ENCODE data around the gene KRTAP10-3.
"Not testable (repeated sequence)": the region's sequence is repeated elsewhere in the genome, so short reads cannot be mapped to it uniquely, and the experiment has no call there.

Gene KRTAP10-3

DNA sequence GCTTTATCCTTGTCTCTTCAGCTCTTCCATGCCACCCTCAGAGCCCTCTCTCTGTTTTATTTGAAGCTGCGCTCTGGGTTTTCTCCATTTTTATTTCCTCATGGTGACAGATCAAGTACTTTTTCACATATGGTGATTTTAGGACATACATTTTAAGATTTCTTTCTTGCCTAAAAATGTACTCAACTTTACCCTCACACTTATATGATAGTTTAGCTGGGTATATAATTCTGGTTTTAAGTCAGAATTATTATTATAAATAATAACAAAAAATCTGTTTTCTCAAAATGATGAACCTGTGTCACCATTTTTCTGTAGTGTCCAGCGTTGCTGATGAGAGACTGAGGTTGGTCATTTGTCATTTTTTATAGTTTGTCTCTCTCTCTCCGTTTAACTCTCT, 22.6 kb upstream of the KRTAP10-3 start:
- H3K4me1 Mint-ChIP-seq (ENCODE audit: low read depth) = no peaks in the 10 kb centered on the region
- intact Hi-C loops (cut with micrococcal nuclease) = no loop called here
- H3K27ac Mint-ChIP-seq = no peak overlapping the region
- H3K36me3 Mint-ChIP-seq (ENCODE audit: low read depth) = no peaks in the 10 kb centered on the region
- peaks cover 53% of the 10 kb centered on the region for H3K9me3 Mint-ChIP-seq
- no peak overlapping the region for H3K4me3 Mint-ChIP-seq
- peaks cover 41% of the 10 kb centered on the region for H3K27me3 Mint-ChIP-seq

DNA sequence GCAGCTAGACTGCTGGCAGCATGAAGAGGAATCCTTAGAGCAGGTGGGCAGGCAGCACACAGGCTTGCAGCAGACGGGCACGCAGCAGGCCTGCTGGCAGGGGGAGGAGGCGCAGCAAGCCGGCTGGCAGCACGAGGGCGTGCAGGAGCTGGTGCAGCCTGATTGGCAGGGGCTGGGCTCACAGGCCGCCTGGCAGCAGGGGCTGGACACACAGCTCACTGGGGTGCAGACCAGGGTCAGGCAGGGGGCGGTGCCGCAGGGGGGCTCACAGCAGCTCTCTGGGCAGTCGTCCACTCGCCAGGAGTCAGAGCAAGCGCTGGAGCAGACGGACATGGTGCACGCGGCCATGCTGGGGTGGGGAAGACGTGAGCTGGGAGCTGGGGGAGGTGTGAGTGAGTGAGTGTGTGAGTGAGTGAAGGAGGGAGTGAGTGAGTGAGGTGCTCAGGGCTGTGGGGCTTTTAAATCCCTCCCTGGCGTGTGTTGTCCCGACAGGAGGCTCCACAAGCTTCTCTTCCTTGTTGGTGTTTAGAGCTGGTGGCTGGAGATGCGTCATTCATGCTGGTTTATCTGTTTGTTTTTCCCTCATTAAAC, 21.7 kb upstream of the KRTAP10-3 start, which contains the start of gene KRTAP10-5:
Gene KRTAP10-5 (minus strand): TSS at position 374 of the 591 bp plus-strand sequence. CDS start 26 bp downstream, at position 348.
- peaks cover 46% of the 10 kb centered on the region for H3K9me3 Mint-ChIP-seq
- H3K36me3 Mint-ChIP-seq (ENCODE audit: low read depth); intact Hi-C loops (cut with micrococcal nuclease); H3K4me3 Mint-ChIP-seq; H3K27ac Mint-ChIP-seq; H3K4me1 Mint-ChIP-seq (ENCODE audit: low read depth): not testable (repeated sequence)
- peaks cover 38% of the 10 kb centered on the region for H3K27me3 Mint-ChIP-seq

DNA sequence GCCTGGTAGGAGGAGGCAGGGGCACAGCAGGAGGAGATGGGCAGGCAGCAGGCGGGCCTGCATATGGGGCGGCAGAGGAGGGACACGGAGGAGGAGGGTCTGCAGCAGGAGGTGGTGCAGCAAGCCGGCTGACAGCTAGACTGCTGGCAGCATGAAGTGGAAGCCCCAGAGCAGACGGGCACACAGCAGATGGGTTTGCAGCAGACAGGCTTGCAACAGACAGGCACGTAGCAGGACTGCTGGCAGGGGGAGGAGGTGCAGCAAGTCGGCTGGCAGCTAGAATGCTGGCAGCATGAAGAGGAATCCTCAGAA, 21.2 kb upstream of the KRTAP10-3 start:
- H3K9me3 Mint-ChIP-seq = peaks cover 45% of the 10 kb centered on the region
- no peak overlapping the region for H3K4me3 Mint-ChIP-seq
- H3K4me1 Mint-ChIP-seq (ENCODE audit: low read depth) = no peaks in the 10 kb centered on the region
- no peak overlapping the region for H3K27ac Mint-ChIP-seq
- H3K36me3 Mint-ChIP-seq (ENCODE audit: low read depth) = no peaks in the 10 kb centered on the region
- peaks cover 37% of the 10 kb centered on the region for H3K27me3 Mint-ChIP-seq
- intact Hi-C loops (cut with micrococcal nuclease) = no loop called here

DNA sequence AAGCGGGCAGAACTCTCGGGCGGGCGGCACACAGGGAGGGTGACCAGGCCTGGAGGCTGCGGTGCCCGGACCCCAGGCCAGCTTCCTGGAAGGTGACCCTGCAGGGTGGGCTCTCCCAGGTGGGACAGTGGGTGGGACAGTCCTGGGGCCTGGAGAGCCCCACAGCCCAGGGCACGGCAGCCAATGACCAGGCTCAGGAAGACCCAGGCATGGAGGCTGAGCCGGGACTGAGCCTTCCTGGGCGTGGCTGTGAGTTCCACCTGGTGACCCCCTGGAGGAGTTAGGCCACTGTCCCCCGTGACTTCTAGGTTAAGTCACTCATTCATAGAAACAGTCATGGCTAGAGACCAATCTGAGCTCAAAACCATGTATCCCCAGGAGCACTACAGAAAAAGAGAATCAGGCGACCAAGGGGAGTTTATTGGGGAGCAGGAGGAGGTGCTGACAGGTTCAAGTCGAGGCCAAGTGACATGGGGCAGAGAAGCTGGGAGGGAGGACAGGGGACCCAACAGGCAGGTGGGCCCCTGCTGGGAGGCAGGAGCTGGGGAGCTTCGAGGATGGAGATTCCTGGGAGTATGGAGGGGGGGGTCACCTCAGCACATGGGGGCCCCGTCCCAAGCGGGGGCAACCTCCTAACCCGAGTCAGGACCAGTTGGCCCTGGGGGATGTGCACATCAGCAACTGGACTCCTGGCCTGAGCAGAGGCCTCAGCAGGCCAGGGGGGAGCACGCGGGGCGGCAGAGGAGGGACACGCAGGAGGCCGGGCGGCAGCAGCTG, 20.6 kb upstream of the KRTAP10-3 start:
- Mint-ChIP-seq H3K9me3 (peaks cover 45% of the 10 kb centered on the region), H3K4me3 (no peak overlapping the region), H3K4me1 (ENCODE audit: low read depth) (no peaks in the 10 kb centered on the region), H3K27ac (no peak overlapping the region), H3K36me3 (ENCODE audit: low read depth) (no peaks in the 10 kb centered on the region), H3K27me3 (peaks cover 42% of the 10 kb centered on the region)
- intact Hi-C loops (cut with micrococcal nuclease) = no loop called here

DNA sequence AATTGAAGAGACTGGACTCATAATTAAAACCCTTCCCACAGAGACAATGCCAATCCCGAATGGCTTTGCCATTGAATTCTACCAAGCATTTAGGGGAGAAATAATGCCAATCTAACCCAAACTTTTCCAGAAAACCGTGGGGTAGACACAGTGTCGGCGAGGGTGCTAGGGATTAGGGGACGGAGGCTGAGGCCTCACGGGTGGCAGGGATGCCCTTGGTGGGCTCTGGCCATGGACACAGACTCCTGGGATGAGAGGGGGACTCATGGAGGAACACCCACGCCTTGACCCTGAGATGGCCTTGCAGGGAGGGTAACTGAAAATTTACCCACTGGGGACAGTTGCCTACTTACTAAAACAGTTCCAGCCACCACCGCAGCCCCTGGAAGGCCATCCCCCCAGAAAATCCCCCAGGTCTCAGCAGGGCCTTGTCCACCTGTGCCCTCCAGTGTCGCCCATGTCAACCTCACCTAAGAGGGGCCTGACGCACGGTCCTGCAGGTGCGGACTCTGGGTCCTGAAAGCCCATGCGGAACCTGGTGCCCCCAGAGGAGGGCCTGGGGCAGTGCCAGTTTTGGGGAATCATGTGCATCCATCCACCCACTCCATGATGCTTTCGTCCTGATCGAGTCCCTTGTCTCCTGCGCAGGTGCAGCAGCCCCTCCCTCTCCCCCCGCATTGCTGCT, 19.9 kb upstream of the KRTAP10-3 start:
- Mint-ChIP-seq H3K27me3 (peaks cover 48% of the 10 kb centered on the region), H3K9me3 (peaks cover 45% of the 10 kb centered on the region), H3K36me3 (ENCODE audit: low read depth) (no peaks in the 10 kb centered on the region), H3K4me3 (no peak overlapping the region), H3K4me1 (ENCODE audit: low read depth) (no peaks in the 10 kb centered on the region), H3K27ac (no peak overlapping the region)
- intact Hi-C loops (cut with micrococcal nuclease) = no loop called here

DNA sequence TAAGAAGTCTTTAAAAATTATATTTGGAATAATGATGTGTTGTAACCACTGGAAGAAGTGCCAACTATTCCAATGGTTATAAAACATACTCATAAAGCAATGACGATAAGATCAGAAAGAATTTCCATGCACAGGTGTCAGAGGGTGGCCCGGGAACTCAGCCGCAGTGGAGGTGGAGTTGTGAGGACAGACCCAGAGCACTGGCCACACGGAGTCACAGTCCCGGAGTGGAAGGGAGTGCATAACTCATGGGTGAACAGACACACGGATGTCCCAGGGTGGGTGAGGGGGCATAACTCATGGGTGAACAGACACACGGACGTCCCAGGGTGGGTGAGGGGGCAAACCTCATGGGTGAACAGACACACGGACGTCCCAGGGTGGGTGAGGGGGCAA, 17.4 kb upstream of the KRTAP10-3 start:
- no peak overlapping the region for H3K27ac Mint-ChIP-seq
- no peaks in the 10 kb centered on the region for H3K4me1 Mint-ChIP-seq (ENCODE audit: low read depth)
- H3K9me3 Mint-ChIP-seq = peaks cover 30% of the 10 kb centered on the region

DNA sequence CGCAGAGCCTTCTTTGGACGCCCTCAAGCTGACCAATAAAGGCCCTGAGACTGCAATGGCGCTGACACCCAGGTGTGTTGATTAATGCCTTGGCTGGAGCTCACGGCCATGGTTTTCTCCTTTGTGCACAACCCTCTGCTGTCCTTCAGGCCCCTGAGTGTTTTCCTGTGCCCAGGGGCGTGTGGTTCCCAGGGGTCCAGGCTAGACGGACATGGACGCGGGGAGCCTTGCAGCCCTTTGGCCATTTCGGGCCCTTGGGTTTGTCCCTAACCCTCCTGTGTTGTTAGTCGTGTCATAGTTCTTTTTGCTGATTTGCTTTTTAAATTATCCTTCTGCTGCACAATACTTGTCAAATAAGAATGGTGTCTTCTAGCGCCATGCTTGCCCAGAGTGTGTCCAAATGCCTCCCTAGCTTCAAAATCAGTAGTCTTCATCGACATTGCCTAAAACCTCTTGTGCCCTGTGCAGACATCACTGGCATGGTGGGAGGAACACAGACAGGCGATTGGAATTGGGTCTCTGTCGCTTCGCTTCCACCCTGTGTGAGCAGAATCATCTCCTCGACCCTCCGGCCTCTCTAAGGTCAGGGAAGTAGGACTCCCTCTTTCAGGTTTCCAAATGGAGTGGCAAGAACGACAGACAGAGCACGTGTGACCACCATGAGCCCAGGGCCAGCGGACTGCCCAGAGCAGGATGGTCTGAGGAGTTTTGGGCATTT, 16.9 kb upstream of the KRTAP10-3 start:
- no peak overlapping the region for H3K27ac Mint-ChIP-seq
- H3K4me1 Mint-ChIP-seq (ENCODE audit: low read depth) = no peaks in the 10 kb centered on the region

More for the DNA sequence above, 17.4 kb upstream of the KRTAP10-3 start:
- Mint-ChIP-seq H3K36me3 (ENCODE audit: low read depth) (no peaks in the 10 kb centered on the region), H3K4me3 (no peak overlapping the region), H3K27me3 (peaks cover 46% of the 10 kb centered on the region)
- intact Hi-C loops (cut with micrococcal nuclease) = no loop called here

DNA sequence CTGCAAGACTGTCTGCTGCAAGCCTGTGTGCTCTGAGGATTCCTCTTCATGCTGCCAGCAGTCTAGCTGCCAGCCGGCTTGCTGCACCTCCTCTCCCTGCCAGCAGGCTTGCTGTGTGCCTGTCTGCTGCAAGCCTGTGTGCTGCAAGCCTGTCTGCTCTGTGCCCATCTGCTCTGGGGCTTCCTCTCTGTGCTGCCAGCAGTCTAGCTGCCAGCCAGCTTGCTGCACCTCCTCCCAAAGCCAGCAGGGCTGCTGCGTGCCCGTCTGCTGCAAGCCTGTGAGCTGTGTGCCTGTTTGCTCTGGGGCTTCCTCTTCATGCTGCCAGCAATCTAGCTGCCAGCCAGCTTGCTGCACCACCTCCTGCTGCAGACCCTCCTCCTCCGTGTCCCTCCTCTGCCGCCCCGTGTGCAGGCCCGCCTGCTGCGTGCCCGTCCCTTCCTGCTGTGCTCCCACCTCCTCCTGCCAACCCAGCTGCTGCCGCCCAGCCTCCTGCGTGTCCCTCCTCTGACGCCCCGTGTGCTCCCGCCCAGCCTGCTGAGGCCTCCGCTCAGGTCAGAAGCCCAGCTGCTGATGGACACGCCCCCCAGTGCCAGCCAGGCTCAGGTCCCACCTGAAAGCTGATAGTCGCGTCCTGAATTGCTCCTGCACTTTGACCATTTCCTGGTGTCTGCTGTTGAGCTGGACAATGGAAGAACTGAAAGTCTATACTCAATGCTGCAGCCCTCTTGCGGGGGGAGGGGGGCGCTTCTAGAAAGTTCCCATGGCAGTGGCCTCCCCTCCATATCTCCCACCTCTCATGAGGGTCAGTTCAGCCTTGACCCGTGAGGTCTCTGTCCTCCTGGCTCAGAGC, 16.1 kb upstream of the KRTAP10-3 start:
- Mint-ChIP-seq H3K9me3 (peaks cover 17% of the 10 kb centered on the region), H3K36me3 (ENCODE audit: low read depth) (no peaks in the 10 kb centered on the region), H3K27ac (no peak overlapping the region), H3K4me3 (no peak overlapping the region), H3K4me1 (ENCODE audit: low read depth) (no peaks in the 10 kb centered on the region), H3K27me3 (peaks cover 39% of the 10 kb centered on the region)
- intact Hi-C loops (cut with micrococcal nuclease) = no loop called here

More for the DNA sequence above, 16.9 kb upstream of the KRTAP10-3 start:
- no peak overlapping the region for H3K4me3 Mint-ChIP-seq
- H3K9me3 Mint-ChIP-seq = peaks cover 24% of the 10 kb centered on the region
- no peaks in the 10 kb centered on the region for H3K36me3 Mint-ChIP-seq (ENCODE audit: low read depth)
- intact Hi-C loops (cut with micrococcal nuclease) = no loop called here
- peaks cover 44% of the 10 kb centered on the region for H3K27me3 Mint-ChIP-seq

DNA sequence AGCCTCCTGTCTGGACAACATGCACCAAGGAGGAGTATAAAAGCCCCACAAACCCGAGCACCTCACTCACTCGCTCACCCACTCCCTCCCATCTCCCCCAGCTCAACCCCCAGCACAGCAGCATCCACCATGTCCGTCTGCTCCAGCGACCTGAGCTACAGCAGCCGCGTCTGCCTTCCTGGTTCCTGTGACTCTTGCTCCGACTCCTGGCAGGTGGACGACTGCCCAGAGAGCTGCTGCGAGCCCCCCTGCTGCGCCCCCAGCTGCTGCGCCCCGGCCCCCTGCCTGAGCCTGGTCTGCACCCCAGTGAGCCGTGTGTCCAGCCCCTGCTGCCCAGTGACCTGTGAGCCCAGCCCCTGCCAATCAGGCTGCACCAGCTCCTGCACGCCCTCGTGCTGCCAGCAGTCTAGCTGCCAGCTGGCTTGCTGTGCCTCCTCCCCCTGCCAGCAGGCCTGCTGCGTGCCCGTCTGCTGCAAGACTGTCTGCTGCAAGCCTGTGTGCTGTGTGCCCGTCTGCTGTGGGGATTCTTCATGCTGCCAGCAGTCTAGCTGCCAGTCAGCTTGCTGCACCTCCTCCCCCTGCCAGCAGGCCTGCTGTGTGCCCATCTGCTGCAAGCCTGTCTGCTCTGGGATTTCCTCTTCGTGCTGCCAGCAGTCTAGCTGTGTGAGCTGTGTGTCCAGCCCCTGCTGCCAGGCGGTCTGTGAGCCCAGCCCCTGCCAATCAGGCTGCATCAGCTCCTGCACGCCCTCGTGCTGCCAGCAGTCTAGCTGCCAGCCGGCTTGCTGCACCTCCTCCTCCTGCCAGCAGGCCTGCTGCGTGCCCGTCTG, 15.2 kb upstream of the KRTAP10-3 start, which contains the start of gene KRTAP10-4:
Gene KRTAP10-4 (plus strand): TSS at position 100 of the 827 bp plus-strand sequence. CDS start 30 bp downstream, at position 130.
- H3K36me3 Mint-ChIP-seq (ENCODE audit: low read depth); H3K4me3 Mint-ChIP-seq; H3K4me1 Mint-ChIP-seq (ENCODE audit: low read depth); H3K27ac Mint-ChIP-seq; intact Hi-C loops (cut with micrococcal nuclease): not testable (repeated sequence)
- peaks cover 14% of the 10 kb centered on the region for H3K9me3 Mint-ChIP-seq
- H3K27me3 Mint-ChIP-seq = peaks cover 36% of the 10 kb centered on the region

DNA sequence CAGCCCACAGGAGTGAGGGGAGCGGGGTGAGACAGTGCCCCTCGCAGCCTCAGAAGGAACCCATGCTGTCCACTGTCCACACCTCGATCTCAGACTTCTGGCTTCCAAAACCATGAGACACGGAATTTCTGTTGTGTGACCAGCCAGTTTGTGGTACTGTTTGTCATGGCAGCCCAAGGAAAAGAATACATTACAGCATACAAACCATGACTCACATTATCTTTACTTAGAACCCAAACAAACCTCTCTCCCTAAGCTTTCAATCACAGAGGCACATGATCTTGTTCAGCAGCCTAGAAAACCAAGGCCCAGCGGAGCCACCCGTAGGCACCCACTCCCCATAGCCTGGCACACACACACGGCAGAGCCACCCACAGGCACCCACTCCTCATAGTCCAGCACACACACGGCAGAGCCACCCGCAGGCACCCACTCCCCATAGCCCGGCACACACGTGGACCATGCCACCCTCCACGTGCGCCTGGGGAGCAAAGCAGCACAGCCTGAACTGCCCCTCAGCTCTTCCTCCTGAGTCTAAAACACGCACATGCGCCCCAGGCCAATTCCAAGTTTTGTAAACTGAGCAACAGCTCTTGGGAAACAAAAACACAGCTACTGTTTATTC, 14.5 kb upstream of the KRTAP10-3 start:
- peaks cover 14% of the 10 kb centered on the region for H3K9me3 Mint-ChIP-seq
- H3K36me3 Mint-ChIP-seq (ENCODE audit: low read depth) = no peaks in the 10 kb centered on the region
- intact Hi-C loops (cut with micrococcal nuclease) = no loop called here
- no peak overlapping the region for H3K4me3 Mint-ChIP-seq
- H3K27me3 Mint-ChIP-seq = peaks cover 37% of the 10 kb centered on the region
- no peak overlapping the region for H3K27ac Mint-ChIP-seq
- H3K4me1 Mint-ChIP-seq (ENCODE audit: low read depth) = no peaks in the 10 kb centered on the region

DNA sequence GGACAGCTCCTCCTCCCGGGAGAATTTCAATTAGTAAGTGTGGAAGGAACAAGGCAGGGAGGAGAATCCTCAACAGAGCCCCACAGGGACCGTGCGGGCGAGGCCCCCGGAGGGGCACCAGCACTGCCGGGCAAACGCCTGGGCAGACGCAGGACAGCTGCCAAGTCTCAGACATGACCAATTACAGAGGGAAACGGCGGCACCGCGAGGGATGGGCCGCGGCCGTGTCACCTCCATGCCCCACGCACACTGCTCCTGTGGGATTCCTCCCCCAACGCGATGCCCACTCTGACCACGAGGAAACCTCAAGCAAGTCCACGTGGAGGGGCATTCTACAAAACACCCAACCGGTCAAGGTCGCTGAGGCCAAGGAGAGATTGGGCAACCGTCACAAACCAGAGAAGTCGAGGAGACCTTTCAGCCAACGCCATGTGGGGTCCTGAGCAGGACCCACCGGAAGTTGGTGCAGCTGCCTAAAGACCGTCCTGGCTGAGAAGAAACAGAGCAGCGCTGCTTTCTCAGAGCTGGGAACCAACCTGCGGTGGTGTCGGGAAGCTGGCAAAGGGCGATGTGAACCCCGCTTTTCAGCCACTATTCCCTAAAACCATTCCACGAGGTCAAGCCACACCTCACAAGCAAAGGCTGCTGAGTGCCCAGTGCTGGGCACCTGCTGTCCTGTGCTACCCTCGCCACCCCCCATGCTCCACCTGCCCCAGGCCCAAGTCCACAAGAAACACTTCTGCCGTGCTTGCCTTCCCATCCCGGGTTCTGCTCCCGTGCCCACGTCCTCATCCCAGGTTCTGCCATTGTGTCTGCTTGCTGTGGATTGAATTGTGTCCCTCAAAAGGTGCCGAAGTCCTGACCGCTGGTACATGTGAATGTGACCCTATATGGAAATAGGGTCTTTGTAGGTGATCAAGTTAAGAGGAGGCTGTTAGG, 13.5 kb upstream of the KRTAP10-3 start:
- Mint-ChIP-seq H3K27me3 (peaks cover 43% of the 10 kb centered on the region), H3K4me3 (no peak overlapping the region), H3K9me3 (peaks cover 8% of the 10 kb centered on the region), H3K36me3 (ENCODE audit: low read depth) (no peaks in the 10 kb centered on the region), H3K4me1 (ENCODE audit: low read depth) (no peaks in the 10 kb centered on the region), H3K27ac (no peak overlapping the region)
- intact Hi-C loops (cut with micrococcal nuclease) = no loop called here

Data from dendritic cell treated with granulocyte-macrophage colony-stimulating factor and Interleukin-4, amounts not matched to agents 40 ng/mL and 50 ng/mL, for 4 days (primary cell).